A549 (cell line): ENCODE measurements around the gene CWC22. TPM values are rescaled to one million over a fixed set of nuclear protein-coding genes. Genes with fewer than 3 reads are reported as not detected.

Experiments
- ATAC-seq, 2 experiments: fragments of 200-7000 bp in 1 of 2; fragments of >200 bp in 1 of 2; cut with Nextera tagmentation in 1 of 2; cut with Tn5 transposase in 1 of 2; 3 replicates each; pipeline versions ENCODE4 v1.8.0 to v1.9.1; 2018 to 2020; ENCODE audit warnings: mild to moderate bottlenecking in 1 of 2, moderate library complexity in 1 of 2
- CTCF ChIA-PET: fragments of 300-600 bp; sonication (Branson Sonifier 250); formaldehyde crosslinking; extraction: SDS; loops from one replicate; lab custom pipeline; 2021; ENCODE audit warnings: antibody characterized with exemption, inconsistent platforms; lab: Yijun Ruan, JAX
- POLR2A ChIA-PET: fragments of 350-600 bp; formaldehyde crosslinking; extraction: SDS; loops from one replicate; lab custom pipeline; 2021; ENCODE audit warnings: antibody characterized with exemption, inconsistent platforms; lab: Yijun Ruan, JAX
- DNase-seq, 2 experiments: peaks; one replicate each; pipeline versions ENCODE4 v3.0.0 to v3.0.0-alpha.2; 2011 to 2016; ENCODE audit warnings: low read depth in 1 of 2, low spot score in 1 of 2
- FAIRE-seq: peaks from 2 replicates; lab custom pipeline; 2011; peaks lifted over from hg19 to GRCh38; lab: Jason Lieb, UNC
- H3K27ac ChIP-seq, 2 experiments: fragments of >200 bp; sonication (Bioruptor Twin); formaldehyde crosslinking; 3 replicates each; pipeline ENCODE4 v1.5.1; 2016 to 2017
- H3K4me1 ChIP-seq: fragments of >200 bp; sonication (Bioruptor Twin); formaldehyde crosslinking; 3 replicates; pipeline ENCODE4 v1.6.1; 2016
- H3K4me2 ChIP-seq: fragments of >200 bp; sonication (Bioruptor Twin); formaldehyde crosslinking; 3 replicates; pipeline ENCODE4 v1.6.1; 2016
- H3K4me3 ChIP-seq: fragments of >200 bp; sonication (Bioruptor Twin); formaldehyde crosslinking; 3 replicates; pipeline ENCODE4 v1.5.1; 2016
- H3K9me3 ChIP-seq: fragments of >200 bp; sonication (Bioruptor Twin); formaldehyde crosslinking; 3 replicates; pipeline ENCODE4 v1.6.1; 2016
- BHLHE40 ChIP-seq: IDR thresholded peaks from 2 replicates; pipeline ENCODE4 v1.6.1; 2012; ENCODE audit warnings: low read depth, low read length, inconsistent platforms
- CBX2 ChIP-seq: fragments of 200-600 bp; sonication (generic); IDR thresholded peaks from 2 replicates; pipeline ENCODE4 v1.6.1; 2016; ENCODE audit warnings: low read depth, mild to moderate bottlenecking, borderline replicate concordance
- CHD2 ChIP-seq: fragments of 150-350 bp; IDR thresholded peaks from 2 replicates; pipeline ENCODE4 v1.6.1; 2014; ENCODE audit warnings: low read length; ENCODE audit not compliant: partially characterized antibody
- CHD4 ChIP-seq: fragments of 200-600 bp; sonication (generic); IDR thresholded peaks from 2 replicates; pipeline ENCODE4 v1.6.1; 2016; ENCODE audit warnings: antibody characterized with exemption, mild to moderate bottlenecking, borderline replicate concordance
- EHF ChIP-seq: fragments of 250-450 bp; sonication (Bioruptor Pico); IDR thresholded peaks from 2 replicates; pipeline ENCODE4 v1.5.0; 2020; ENCODE audit warnings: mild to moderate bottlenecking
- FOSB ChIP-seq: fragments of 250-450 bp; sonication (Bioruptor Pico); IDR thresholded peaks from 2 replicates; pipeline ENCODE4 v1.5.0; 2020; ENCODE audit warnings: mild to moderate bottlenecking, moderate library complexity
- GATA3 ChIP-seq: IDR thresholded peaks from 2 replicates; pipeline ENCODE4 v1.6.1; 2012; ENCODE audit warnings: borderline replicate concordance
- MAZ ChIP-seq: fragments of 150-350 bp; IDR thresholded peaks from 2 replicates; pipeline ENCODE4 v1.6.1; 2014; ENCODE audit warnings: antibody characterized with exemption, low read depth, low read length, borderline replicate concordance
- MYC ChIP-seq: IDR thresholded peaks from 2 replicates; pipeline ENCODE4 v1.6.1; 2012; ENCODE audit warnings: mild to moderate bottlenecking, inconsistent platforms, low read length, improper control_type of control experiment, borderline replicate concordance
- NFE2L2 ChIP-seq: fragments of 150-350 bp; conservative IDR thresholded peaks from 2 replicates; pipeline ENCODE4 v1.6.1; 2014; ENCODE audit warnings: low read length
- PBX3 ChIP-seq: IDR thresholded peaks from 2 replicates; pipeline ENCODE4 v1.6.1; 2012
- POLR2A ChIP-seq: IDR thresholded peaks from 2 replicates; pipeline ENCODE4 v1.6.1; 2012; ENCODE audit warnings: mild to moderate bottlenecking, low read length
- RCOR1 ChIP-seq: fragments of 150-350 bp; IDR thresholded peaks from 2 replicates; pipeline ENCODE4 v1.6.1; 2014; ENCODE audit warnings: antibody characterized with exemption, low read length, low read depth
- RFX5 ChIP-seq: fragments of 450-650 bp; IDR thresholded peaks from 2 replicates; pipeline ENCODE4 v1.7.1; 2014; ENCODE audit warnings: antibody characterized with exemption, mild to moderate bottlenecking, moderate library complexity
- TP53 ChIP-seq: fragments of 250-450 bp; sonication (Bioruptor Pico); IDR thresholded peaks from 2 replicates; pipeline ENCODE4 v1.5.0; 2021; ENCODE audit warnings: mild to moderate bottlenecking, moderate library complexity
- ZNF302 ChIP-seq: fragments of 250-450 bp; sonication (Bioruptor Pico); IDR thresholded peaks from 2 replicates; pipeline ENCODE4 v1.9.0; 2021; ENCODE audit warnings: inconsistent platforms, mild to moderate bottlenecking, moderate library complexity
- WGBS: methylation state at CpG from one replicate; pipeline ENCODE4 v1.1.6; 2017; ENCODE audit errors: missing lambda C conversion rate; 5-methylcytosine and 5-hydroxymethylcytosine counted together
- polyA plus RNA-seq, 4 experiments: library from polyadenylated mRNA; depleted of rRNA in 3 of 4; stranded (reverse); fragments of >200 nt; fragmentation: RNase III in 1 of 4; extraction: RNeasy Plus Mini Kit Qiagen cat#74134 plus additional on column Dnase treatment in 1 of 4; gene quantifications; 2 replicates in 3 of 4; 3 replicates in 1 of 4; pipeline ENCODE4 v1.2.3, GENCODE V29; 2011 to 2017
- TF ChIP-seq, protein P1 (sequence below): fragments of 200-600 bp; sonication (generic); IDR thresholded peaks from 2 replicates; pipeline ENCODE4 v1.6.1; 2016; ENCODE audit warnings: antibody characterized with exemption, mild to moderate bottlenecking, moderate library complexity

The CWC22 gene
- polyA plus RNA-seq, 2 of the 4 experiments (the other 2 are of a cell fraction) = 7.5 to 14.8 TPM

- TF ChIP-seq, protein P1, sequence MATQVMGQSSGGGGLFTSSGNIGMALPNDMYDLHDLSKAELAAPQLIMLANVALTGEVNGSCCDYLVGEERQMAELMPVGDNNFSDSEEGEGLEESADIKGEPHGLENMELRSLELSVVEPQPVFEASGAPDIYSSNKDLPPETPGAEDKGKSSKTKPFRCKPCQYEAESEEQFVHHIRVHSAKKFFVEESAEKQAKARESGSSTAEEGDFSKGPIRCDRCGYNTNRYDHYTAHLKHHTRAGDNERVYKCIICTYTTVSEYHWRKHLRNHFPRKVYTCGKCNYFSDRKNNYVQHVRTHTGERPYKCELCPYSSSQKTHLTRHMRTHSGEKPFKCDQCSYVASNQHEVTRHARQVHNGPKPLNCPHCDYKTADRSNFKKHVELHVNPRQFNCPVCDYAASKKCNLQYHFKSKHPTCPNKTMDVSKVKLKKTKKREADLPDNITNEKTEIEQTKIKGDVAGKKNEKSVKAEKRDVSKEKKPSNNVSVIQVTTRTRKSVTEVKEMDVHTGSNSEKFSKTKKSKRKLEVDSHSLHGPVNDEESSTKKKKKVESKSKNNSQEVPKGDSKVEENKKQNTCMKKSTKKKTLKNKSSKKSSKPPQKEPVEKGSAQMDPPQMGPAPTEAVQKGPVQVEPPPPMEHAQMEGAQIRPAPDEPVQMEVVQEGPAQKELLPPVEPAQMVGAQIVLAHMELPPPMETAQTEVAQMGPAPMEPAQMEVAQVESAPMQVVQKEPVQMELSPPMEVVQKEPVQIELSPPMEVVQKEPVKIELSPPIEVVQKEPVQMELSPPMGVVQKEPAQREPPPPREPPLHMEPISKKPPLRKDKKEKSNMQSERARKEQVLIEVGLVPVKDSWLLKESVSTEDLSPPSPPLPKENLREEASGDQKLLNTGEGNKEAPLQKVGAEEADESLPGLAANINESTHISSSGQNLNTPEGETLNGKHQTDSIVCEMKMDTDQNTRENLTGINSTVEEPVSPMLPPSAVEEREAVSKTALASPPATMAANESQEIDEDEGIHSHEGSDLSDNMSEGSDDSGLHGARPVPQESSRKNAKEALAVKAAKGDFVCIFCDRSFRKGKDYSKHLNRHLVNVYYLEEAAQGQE = no peak
- TF ChIP-seq, all 56 proteins: peak for 0
Observed at GRCh38 chr2:180017784-180018183, 10.7 kb upstream of the CWC22 start (continued).

GRCh38 chr2:180016937-180017336 lies 9.8 kb upstream of the CWC22 start:
- WGBS = 36% methylated on average over 2 of the region's 2 CpGs
- no peak overlapping the region for H3K4me2 ChIP-seq
- TF ChIP-seq MYC (no peak), GATA3 (no peak), RCOR1 (no peak), CHD4 (no peak), FOSB (CRISPR knock-in tag) (no peak), CBX2 (no peak), CHD2 (no peak), TP53 (no peak), POLR2A (no peak), PBX3 (no peak), ZNF302 (no peak), EHF (no peak), BHLHE40 (no peak), RFX5 (no peak), NFE2L2 (no peak), MAZ (no peak)
- TF ChIP-seq, protein P1 = no peak
- H3K27ac ChIP-seq = no peak overlapping the region
- no peaks in the 10 kb centered on the region for H3K4me1 ChIP-seq
- DNase-seq (no peak), FAIRE-seq (no peak), ATAC-seq (no peak)
- no peak overlapping the region for H3K4me3 ChIP-seq
- POLR2A ChIA-PET = no interaction called here
- CTCF ChIA-PET = no interaction called here
- no peaks in the 10 kb centered on the region for H3K9me3 ChIP-seq
